ENCODE measurements around the gene FAH.

Gene FAH

GRCh38 chr15:80172401-80172800 lies 19.6 kb downstream of the FAH start:
- H3K27ac ChIP-seq: no peak overlapping the region
- TF ChIP-seq ZFX (IDR thresholded peaks at IDR 0.05) (no peak), CTCF (conservative IDR thresholded peaks at IDR 0.05) (no peak)

DNA sequence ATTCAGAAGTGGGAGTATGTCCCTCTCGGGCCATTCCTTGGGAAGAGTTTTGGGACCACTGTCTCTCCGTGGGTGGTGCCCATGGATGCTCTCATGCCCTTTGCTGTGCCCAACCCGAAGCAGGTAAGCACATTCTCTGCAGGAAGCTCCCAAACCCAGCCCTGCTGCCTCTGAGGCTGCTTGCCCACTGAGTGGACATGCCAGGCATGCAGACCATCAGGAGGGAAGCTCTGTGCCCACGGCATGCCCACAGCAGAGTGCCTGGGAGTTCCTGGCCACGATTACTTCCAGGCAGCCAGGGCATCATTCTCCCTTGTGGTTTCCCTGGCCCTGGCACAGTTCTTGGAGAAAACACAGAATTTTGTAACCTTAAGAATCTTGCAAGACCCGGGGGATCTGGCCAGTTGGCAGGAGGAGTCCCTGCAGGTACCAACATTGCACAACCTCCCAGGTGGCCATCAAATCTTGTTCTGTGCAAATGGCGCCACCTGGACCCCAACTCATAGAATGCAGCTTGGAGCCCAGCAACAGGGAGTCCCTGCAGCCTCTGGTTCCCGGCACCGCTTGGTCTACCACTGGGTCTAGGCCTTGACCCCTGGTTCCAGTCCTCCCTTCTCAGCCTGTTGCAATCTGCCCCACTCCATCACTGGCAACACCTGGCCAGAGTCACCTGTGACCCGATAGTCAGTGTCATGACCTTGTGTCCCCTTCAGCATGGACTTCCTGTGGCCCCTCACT lies 20.4 kb downstream of the FAH start:
- no peak overlapping the region for H3K27ac ChIP-seq
- no peak for TF ChIP-seq ZFX (IDR thresholded peaks at IDR 0.05)
- peak; percentile 81 for TF ChIP-seq CTCF (conservative IDR thresholded peaks at IDR 0.05)

DNA sequence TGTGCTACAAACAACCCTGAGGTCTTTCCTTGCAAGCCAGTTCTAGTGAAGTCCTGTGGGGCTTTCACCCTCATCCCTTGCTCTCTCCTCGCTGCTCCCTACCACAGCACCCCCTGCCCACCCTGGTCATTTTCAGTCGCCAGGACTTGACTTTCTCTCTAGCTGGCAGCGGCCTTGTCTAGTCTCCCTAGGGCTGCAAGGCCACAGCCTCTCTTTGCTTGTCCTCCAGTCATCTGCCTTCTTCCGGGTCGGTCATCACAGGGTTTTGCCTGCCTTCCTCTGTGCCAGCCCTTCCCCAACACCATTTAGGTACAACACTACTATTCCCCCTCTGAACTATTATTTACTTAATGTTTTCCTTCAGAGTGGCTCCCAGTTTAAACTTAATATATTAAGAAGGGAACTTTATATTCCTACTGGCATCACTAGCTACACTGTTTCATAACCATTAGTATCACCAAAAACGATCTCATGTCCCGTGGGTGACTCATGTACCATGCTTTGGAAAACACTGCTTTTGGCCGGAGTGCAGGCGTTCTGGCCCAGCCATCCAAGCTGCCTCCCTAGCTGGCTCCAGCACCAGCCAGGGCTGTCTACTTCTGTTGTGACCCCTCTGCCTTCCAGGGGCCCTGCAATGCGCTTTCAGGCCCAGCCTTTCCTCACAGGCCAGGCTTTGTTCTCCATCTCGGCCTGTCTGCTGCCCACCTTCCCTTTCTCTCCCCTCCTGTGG lies 21.4 kb downstream of the FAH start:
- H3K27ac ChIP-seq: no peak overlapping the region
- TF ChIP-seq ZFX (IDR thresholded peaks at IDR 0.05) (no peak), CTCF (conservative IDR thresholded peaks at IDR 0.05) (no peak)

GRCh38 chr15:80175436-80175835 lies 22.6 kb downstream of the FAH start:
- H3K27ac ChIP-seq: no peak overlapping the region
- no peak for TF ChIP-seq CTCF (conservative IDR thresholded peaks at IDR 0.05)
- no peak for TF ChIP-seq ZFX (IDR thresholded peaks at IDR 0.05)

- H3K27ac ChIP-seq: peak overlapping the region; percentile 9
- TF ChIP-seq ZFX (IDR thresholded peaks at IDR 0.05) (no peak), CTCF (conservative IDR thresholded peaks at IDR 0.05) (no peak)
Measured at GRCh38 chr15:80176443-80176842, 23.6 kb downstream of the FAH start.

DNA sequence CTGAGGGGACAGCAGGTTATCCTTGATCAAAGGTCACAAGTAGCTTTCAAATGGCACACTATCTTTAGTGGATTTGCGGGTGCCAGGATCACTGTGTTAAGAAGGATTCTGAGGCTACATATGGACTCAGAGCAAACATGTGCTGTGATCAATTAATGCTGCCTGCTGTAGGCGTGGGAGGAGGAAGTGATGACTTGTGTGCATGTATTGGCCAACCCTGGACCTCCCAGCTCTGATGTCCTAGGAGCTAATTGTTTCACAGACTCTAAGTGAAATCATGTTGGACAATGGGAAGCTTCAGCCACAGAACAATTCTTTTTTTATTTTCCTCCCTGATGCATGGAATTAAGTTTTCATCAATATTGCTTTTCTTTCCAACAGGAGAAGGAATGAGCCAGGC lies 24.4 kb downstream of the FAH start:
- H3K27ac ChIP-seq: no peak overlapping the region
- TF ChIP-seq CTCF (conservative IDR thresholded peaks at IDR 0.05) (no peak), ZFX (IDR thresholded peaks at IDR 0.05) (no peak)

- H3K27ac ChIP-seq: no peak overlapping the region
Measured at GRCh38 chr15:80179025-80179759, 26.4 kb downstream of the FAH start.

More at GRCh38 chr15:80179025-80179759, 26.4 kb downstream of the FAH start:
- no peak for TF ChIP-seq CTCF (conservative IDR thresholded peaks at IDR 0.05)
- no peak for TF ChIP-seq ZFX (IDR thresholded peaks at IDR 0.05)

Measured in C4-2B (cell line).